Activated gamma-delta T cell treated with Interleukin-2 at 50 U/mL for 16 hours (primary cell): ENCODE results near the gene AFF1.

ENCODE experiments used
- DNase-seq: peaks from one replicate; pipeline ENCODE4 v3.0.0-alpha.2; 2020

Gene AFF1

GRCh38 chr4:86919561-86920223, 15.1 kb upstream of the AFF1 start:
- no peak for DNase-seq

GRCh38 chr4:86921608-86922252, 13.1 kb upstream of the AFF1 start:
- DNase-seq = no peak

- no peak for DNase-seq
Measured at GRCh38 chr4:86924811-86925210, 10.0 kb upstream of the AFF1 start.

- no peak for DNase-seq
Measured at GRCh38 chr4:86926435-86927086, 8.2 kb upstream of the AFF1 start.

GRCh38 chr4:86927843-86928395, 6.9 kb upstream of the AFF1 start:
- DNase-seq = no peak

GRCh38 chr4:86928400-86929255, 6.2 kb upstream of the AFF1 start:
- DNase-seq = no peak

- DNase-seq = no peak
Measured at GRCh38 chr4:86934147-86934770, 552 bp upstream of the AFF1 start.

GRCh38 chr4:86935566-86935852, 698 bp downstream of the AFF1 start:
- DNase-seq = peak; percentile 26

GRCh38 chr4:86935853-86936733, 1.3 kb downstream of the AFF1 start:
- DNase-seq = peak; percentile 67

GRCh38 chr4:86938771-86939520, 4.1 kb downstream of the AFF1 start:
- DNase-seq = no peak

- peak; percentile 12 for DNase-seq
Measured at GRCh38 chr4:86939729-86940575, 5.1 kb downstream of the AFF1 start.

GRCh38 chr4:86940920-86941460, 6.2 kb downstream of the AFF1 start:
- no peak for DNase-seq

GRCh38 chr4:86942185-86942666, 7.4 kb downstream of the AFF1 start:
- no peak for DNase-seq

GRCh38 chr4:86944964-86945781, 10.4 kb downstream of the AFF1 start:
- no peak for DNase-seq

GRCh38 chr4:86946868-86947500, 12.2 kb downstream of the AFF1 start:
- DNase-seq = no peak

GRCh38 chr4:86947501-86948120, 12.8 kb downstream of the AFF1 start:
- DNase-seq = no peak

GRCh38 chr4:86948276-86948675, 13.5 kb downstream of the AFF1 start:
- no peak for DNase-seq
